Neuronal stem cell (in vitro differentiated cells): ENCODE data around the gene PLCD3.

Source experiments
- DNase-seq: peaks from one replicate; pipeline ENCODE4 v3.0.0-alpha.2; 2013; ENCODE audit warnings: low spot score
- H2AFZ ChIP-seq: one replicate; pipeline ENCODE4 v1.6.1; 2013; ENCODE audit warnings: mild to moderate bottlenecking, low read length, inconsistent platforms
- H2AK5ac ChIP-seq: 2 replicates; pipeline ENCODE4 v1.6.1; 2013; ENCODE audit warnings: low read depth, mild to moderate bottlenecking, inconsistent platforms, low read length, moderate library complexity, mixed read lengths
- H2BK120ac ChIP-seq: 2 replicates; pipeline ENCODE4 v1.6.1; 2013; ENCODE audit warnings: low read depth, mild to moderate bottlenecking, inconsistent platforms, low read length, moderate library complexity, mixed read lengths
- H2BK12ac ChIP-seq: one replicate; pipeline ENCODE4 v1.6.1; 2013; ENCODE audit warnings: low read length, inconsistent platforms
- H2BK15ac ChIP-seq: 2 replicates; pipeline ENCODE4 v1.6.1; 2013; ENCODE audit warnings: mild to moderate bottlenecking, low read length, inconsistent platforms, mixed read lengths
- H2BK5ac ChIP-seq: one replicate; pipeline ENCODE4 v1.6.1; 2013; ENCODE audit warnings: inconsistent platforms, mild to moderate bottlenecking, low read length, moderate library complexity
- H3K14ac ChIP-seq: one replicate; pipeline ENCODE4 v1.6.1; 2013; ENCODE audit warnings: low read length, inconsistent platforms
- H3K18ac ChIP-seq: 2 replicates; pipeline ENCODE4 v1.6.1; 2013; ENCODE audit warnings: low read length, inconsistent platforms
- H3K23ac ChIP-seq: 2 replicates; pipeline ENCODE4 v1.6.1; 2013; ENCODE audit warnings: low read depth, mild to moderate bottlenecking, mixed read lengths, low read length, inconsistent platforms; ENCODE audit not compliant: poor library complexity
- H3K27ac ChIP-seq: replicated peaks from 3 replicates; pipeline ENCODE4 v1.5.1; 2013; ENCODE audit warnings: low read length, inconsistent platforms
- H3K27me3 ChIP-seq, 3 experiments: 2 replicates each; pipeline ENCODE4 v1.6.1; 2013; ENCODE audit warnings: low read length in 3 of 3, mild to moderate bottlenecking in 2 of 3, inconsistent platforms in 1 of 3, low read depth in 1 of 3, mixed read lengths in 1 of 3, moderate library complexity in 1 of 3; ENCODE audit not compliant: control insufficient read depth in 3 of 3, insufficient read depth in 3 of 3
- H3K36me3 ChIP-seq, 2 donors: replicated peaks in 1 of 2; 2 replicates each; pipeline ENCODE4 v1.6.1; 2013; ENCODE audit warnings: low read length in 2 of 2; ENCODE audit not compliant: control insufficient read depth in 2 of 2, insufficient read depth in 2 of 2
- H3K4ac ChIP-seq: 2 replicates; pipeline ENCODE4 v1.6.1; 2013; ENCODE audit warnings: inconsistent platforms, mild to moderate bottlenecking, low read length, moderate library complexity
- H3K4me1 ChIP-seq, 2 donors: 1 replicate in 1 of 2; 2 replicates in 1 of 2; pipeline ENCODE4 v1.6.1; 2013; ENCODE audit warnings: low read length in 2 of 2, low read depth in 1 of 2; ENCODE audit not compliant: control insufficient read depth in 2 of 2, insufficient read depth in 1 of 2
- H3K4me2 ChIP-seq: one replicate; pipeline ENCODE4 v1.6.1; 2013; ENCODE audit warnings: mild to moderate bottlenecking, low read length, inconsistent platforms; ENCODE audit not compliant: insufficient read depth, poor library complexity, severe bottlenecking
- H3K4me3 ChIP-seq, 2 donors: 2 replicates each; pipeline ENCODE4 v1.5.1; 2013; ENCODE audit warnings: low read length in 2 of 2, mild to moderate bottlenecking in 2 of 2, inconsistent platforms in 1 of 2, moderate library complexity in 1 of 2
- H3K79me1 ChIP-seq: one replicate; pipeline ENCODE4 v1.6.1; 2013; ENCODE audit warnings: low read depth, mild to moderate bottlenecking, inconsistent platforms, low read length, moderate library complexity
- H3K9ac ChIP-seq: one replicate; pipeline ENCODE4 v1.6.1; 2013; ENCODE audit warnings: mild to moderate bottlenecking, low read depth, low read length, inconsistent platforms; ENCODE audit not compliant: poor library complexity
- H3K9me3 ChIP-seq, 2 donors: replicated peaks in 1 of 2; 2 replicates each; pipeline versions ENCODE3 to v1.6.1; 2013; ENCODE audit warnings: low read length in 2 of 2, mild to moderate bottlenecking in 2 of 2, inconsistent platforms in 1 of 2, low read depth in 1 of 2, mixed read lengths in 1 of 2, moderate library complexity in 1 of 2; ENCODE audit not compliant: control insufficient read depth in 2 of 2, insufficient read depth in 1 of 2
- H4K8ac ChIP-seq: one replicate; pipeline ENCODE4 v1.6.1; 2013; ENCODE audit warnings: low read depth, mild to moderate bottlenecking, inconsistent platforms, low read length, moderate library complexity
- H4K91ac ChIP-seq: one replicate; pipeline ENCODE4 v1.6.1; 2013; ENCODE audit warnings: low read length, low read depth, mild to moderate bottlenecking, inconsistent platforms; ENCODE audit not compliant: poor library complexity
- WGBS, 2 donors: extraction: QIAGEN DNeasy Blood & Tissue Kit; methylation state at CpG; one replicate each; pipeline ENCODE4 v1.1.7; 2013; ENCODE audit warnings: missing lambda C conversion rate in 2 of 2, mixed read lengths in 1 of 2; ENCODE audit not compliant: insufficient read length in 2 of 2, insufficient replicate concordance in 1 of 2; ENCODE audit errors: extremely low coverage in 2 of 2; 5-methylcytosine and 5-hydroxymethylcytosine counted together

PLCD3 gene

DNA sequence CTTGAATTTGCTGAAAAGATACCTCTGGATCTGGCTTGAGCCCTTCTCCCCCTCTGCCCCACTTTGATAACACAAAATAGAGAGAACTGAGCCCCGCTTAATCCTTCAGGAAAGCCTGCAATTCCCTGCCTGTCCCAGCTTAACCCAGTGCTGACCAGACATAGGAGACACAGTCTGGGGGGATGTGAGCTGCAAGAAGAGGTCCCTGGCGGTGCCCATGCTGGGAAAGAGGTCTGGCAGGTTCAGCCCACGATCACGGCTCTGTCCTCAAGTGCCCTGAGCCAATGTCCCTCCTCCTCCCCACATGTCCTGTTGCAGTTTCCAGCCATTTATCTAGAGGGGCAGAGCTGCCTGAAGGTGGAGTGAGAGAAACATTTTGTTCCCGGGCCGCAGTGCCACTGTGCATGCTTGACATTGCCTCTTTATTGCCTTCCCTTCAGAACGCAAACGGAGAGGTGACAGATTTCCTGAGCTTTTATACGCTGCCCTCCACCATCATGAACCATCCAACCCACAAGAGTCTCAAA, 29.0 kb downstream of the PLCD3 start:
- H3K36me3 ChIP-seq, result peaks cover 68 to 93% of the 10 kb centered on the region in 2 donors
- WGBS, 2 donors, result no CpG with 5 or more reads among the region's 9 CpGs

DNA sequence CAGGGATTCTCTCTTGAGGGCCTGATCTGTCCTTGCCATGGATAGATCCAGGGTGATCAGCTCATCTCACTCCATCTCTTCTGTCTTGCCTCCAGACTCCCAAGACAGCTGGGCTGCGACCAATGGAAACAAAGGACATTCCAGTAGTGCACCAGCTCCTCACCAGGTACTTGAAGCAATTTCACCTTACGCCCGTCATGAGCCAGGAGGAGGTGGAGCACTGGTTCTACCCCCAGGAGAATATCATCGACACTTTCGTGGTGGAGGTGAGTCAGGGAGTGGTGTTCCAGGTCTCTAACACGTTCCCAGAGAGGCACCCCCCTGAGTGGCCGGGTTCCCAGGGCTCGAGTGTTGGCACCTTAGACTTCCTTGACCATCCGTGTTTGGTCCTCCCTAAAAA, 29.5 kb downstream of the PLCD3 start:
- Histone ChIP-seq H3K23ac (no peak overlapping the region), H3K4ac (no peak overlapping the region), H3K27ac (no peak overlapping the region), H3K4me1 (peaks cover 0 to 11% of the 10 kb centered on the region in 2 donors), H3K14ac (no peak overlapping the region), H4K91ac (no peak overlapping the region), H2BK12ac (no peak overlapping the region), H3K18ac (no peak overlapping the region), H3K4me3 (no peak overlapping the region), H3K27me3 (no peaks in the 10 kb centered on the region), H3K4me2 (no peak overlapping the region), H3K36me3 (peaks cover 68 to 93% of the 10 kb centered on the region in 2 donors), H3K9me3 (no peaks in the 10 kb centered on the region), H2BK120ac (no peak overlapping the region), H2AFZ (no peak overlapping the region), H2AK5ac (no peak overlapping the region), H4K8ac (no peak overlapping the region), H2BK5ac (no peak overlapping the region), H2BK15ac (no peak overlapping the region), H3K79me1 (peaks cover 2% of the 10 kb centered on the region), H3K9ac (no peak overlapping the region)
- WGBS, 2 donors, result no CpG with 5 or more reads among the region's 9 CpGs
- no peak for DNase-seq

More for the DNA sequence above, 29.0 kb downstream of the PLCD3 start:
- Histone ChIP-seq H3K27ac (no peak overlapping the region), H3K79me1 (peaks cover 2% of the 10 kb centered on the region), H2BK120ac (no peak overlapping the region), H3K4me3 (no peak overlapping the region), H3K23ac (peak overlapping the region; percentile 9), H2BK12ac (no peak overlapping the region), H3K9ac (no peak overlapping the region), H2AK5ac (no peak overlapping the region), H3K18ac (no peak overlapping the region), H4K91ac (no peak overlapping the region), H4K8ac (no peak overlapping the region), H3K4ac (no peak overlapping the region), H3K4me1 (peaks cover 0 to 12% of the 10 kb centered on the region in 2 donors), H2BK5ac (no peak overlapping the region), H3K27me3 (no peaks in the 10 kb centered on the region), H3K4me2 (no peak overlapping the region), H2AFZ (no peak overlapping the region), H3K14ac (no peak overlapping the region), H2BK15ac (no peak overlapping the region), H3K9me3 (no peaks in the 10 kb centered on the region)
- no peak for DNase-seq

DNA sequence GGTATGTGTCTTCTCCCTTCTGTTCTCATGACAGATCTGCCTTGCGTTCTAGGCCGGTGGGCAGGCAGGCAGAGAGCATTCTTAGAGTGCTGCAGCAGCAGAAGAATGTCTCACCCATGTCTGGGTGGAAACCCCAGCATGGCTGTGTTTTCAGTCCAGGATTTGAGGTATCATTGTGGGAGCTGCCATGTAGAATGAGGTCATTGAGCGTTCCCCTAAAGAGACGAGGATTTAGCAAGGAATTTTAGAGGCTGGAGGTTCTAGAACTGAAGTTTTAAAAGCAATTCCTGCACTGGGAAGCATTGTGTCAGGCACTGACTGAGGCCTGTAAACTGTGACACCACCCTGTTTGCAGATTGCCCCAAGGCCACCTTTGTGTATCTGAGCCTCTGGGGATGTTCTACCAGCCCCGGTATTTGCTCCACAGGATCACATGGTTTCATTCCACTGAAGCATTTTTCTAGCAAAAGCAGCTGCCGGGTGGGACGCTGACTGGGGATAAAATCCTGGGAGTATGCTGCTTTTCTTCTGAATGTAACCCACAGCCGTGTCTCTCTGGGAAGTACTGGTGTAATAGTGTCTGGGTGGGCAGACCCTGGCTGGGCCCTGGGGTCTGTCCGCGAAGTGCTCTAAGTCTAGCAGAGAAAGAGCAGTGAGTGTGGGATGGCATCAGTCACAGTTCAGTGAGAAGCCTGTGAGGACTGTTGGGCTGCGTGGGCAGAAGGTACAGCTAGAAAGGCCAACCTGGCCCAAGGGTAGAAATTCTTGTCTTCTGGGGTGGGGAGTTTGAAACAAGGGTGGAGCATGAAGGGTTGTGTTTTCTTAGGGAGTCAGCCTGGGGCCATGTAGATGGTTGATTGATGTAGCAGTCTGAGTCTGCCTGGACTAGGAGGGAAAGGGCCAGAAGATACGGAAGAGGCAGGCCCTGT, 30.2 kb downstream of the PLCD3 start:
- Histone ChIP-seq H3K27ac (no peak overlapping the region), H3K4me3 (no peak overlapping the region), H3K79me1 (peaks cover 2% of the 10 kb centered on the region), H2BK15ac (no peak overlapping the region), H2AFZ (no peak overlapping the region), H3K4me2 (no peak overlapping the region), H4K91ac (no peak overlapping the region), H2BK120ac (no peak overlapping the region), H3K18ac (no peak overlapping the region), H2AK5ac (no peak overlapping the region), H3K23ac (no peak overlapping the region), H2BK5ac (no peak overlapping the region), H3K27me3 (no peaks in the 10 kb centered on the region), H3K4me1 (peaks cover 0 to 7% of the 10 kb centered on the region in 2 donors), H3K9me3 (no peaks in the 10 kb centered on the region), H3K9ac (no peak overlapping the region), H3K14ac (no peak overlapping the region), H2BK12ac (no peak overlapping the region), H3K36me3 (peaks cover 71 to 93% of the 10 kb centered on the region in 2 donors), H3K4ac (no peak overlapping the region), H4K8ac (no peak overlapping the region)
- no CpG with 5 or more reads among the region's 12 CpGs for WGBS, 2 donors
- no peak for DNase-seq

DNA sequence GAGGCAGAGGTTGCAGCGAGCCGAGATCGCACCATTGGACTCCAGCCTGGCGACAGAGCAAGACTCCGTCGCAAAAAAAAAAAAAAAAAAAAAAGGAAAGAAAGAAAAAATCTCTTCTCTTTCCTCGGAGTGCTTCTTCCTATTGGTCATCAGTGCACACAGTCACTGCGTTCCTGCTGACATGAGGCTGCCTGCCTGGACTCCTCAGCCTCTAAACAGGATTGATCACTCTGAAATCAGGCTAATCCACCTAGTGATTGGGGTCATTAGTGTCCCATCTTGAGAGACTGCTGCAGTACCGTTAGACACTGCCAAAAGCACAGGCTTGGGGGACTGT, 30.8 kb downstream of the PLCD3 start:
- no peak overlapping the region for H3K27ac ChIP-seq
- H2BK5ac ChIP-seq, result no peak overlapping the region
- peaks cover 72 to 93% of the 10 kb centered on the region in 2 donors for H3K36me3 ChIP-seq
- H4K8ac ChIP-seq, result no peak overlapping the region
- H3K14ac ChIP-seq, result no peak overlapping the region
- H4K91ac ChIP-seq, result no peak overlapping the region
- H2AFZ ChIP-seq, result no peak overlapping the region
- H3K18ac ChIP-seq, result no peak overlapping the region
- H3K9me3 ChIP-seq, result no peaks in the 10 kb centered on the region
- no peaks in the 10 kb centered on the region for H3K27me3 ChIP-seq
- no CpG with 5 or more reads among the region's 9 CpGs for WGBS, 2 donors
- no peak overlapping the region for H2BK12ac ChIP-seq
- no peak overlapping the region for H2BK120ac ChIP-seq
- H3K79me1 ChIP-seq, result peaks cover 2% of the 10 kb centered on the region
- no peak overlapping the region for H3K4ac ChIP-seq
- no peak overlapping the region for H3K23ac ChIP-seq
- DNase-seq, result no peak
- no peak overlapping the region for H3K4me2 ChIP-seq
- H3K9ac ChIP-seq, result no peak overlapping the region
- H3K4me1 ChIP-seq, result peaks cover 0 to 1% of the 10 kb centered on the region in 2 donors
- no peak overlapping the region for H2BK15ac ChIP-seq
- H2AK5ac ChIP-seq, result no peak overlapping the region
- H3K4me3 ChIP-seq, result no peak overlapping the region
